NT2/D1 (cell line): ENCODE results near the gene UCP2.

Experiments used
- DNase-seq: peaks from one replicate; pipeline ENCODE4 v3.0.0-alpha.2; 2011; ENCODE audit warnings: low read depth, low spot score
- H3K27me3 ChIP-seq: 2 replicates; pipeline ENCODE4 v1.6.0; 2011; ENCODE audit warnings: mild to moderate bottlenecking; ENCODE audit not compliant: insufficient read length, insufficient read depth
- H3K36me3 ChIP-seq: 2 replicates; pipeline ENCODE4 v1.6.1; 2011; ENCODE audit warnings: mild to moderate bottlenecking, low read length, mixed read lengths; ENCODE audit not compliant: insufficient read depth, insufficient read length
- H3K4me1 ChIP-seq: 2 replicates; pipeline ENCODE4 v1.5.1; 2011; ENCODE audit not compliant: insufficient read depth, insufficient read length
- H3K4me3 ChIP-seq: 2 replicates; pipeline ENCODE4 v1.5.1; 2011; ENCODE audit warnings: low read depth; ENCODE audit not compliant: insufficient read length
- H3K9ac ChIP-seq: 2 replicates; pipeline ENCODE4 v1.6.0; 2011; ENCODE audit warnings: low read depth; ENCODE audit not compliant: insufficient read length
- H3K9me3 ChIP-seq: 2 replicates; pipeline ENCODE4 v1.5.1; 2011; ENCODE audit warnings: mild to moderate bottlenecking, low read length; ENCODE audit not compliant: insufficient read depth
- SUZ12 ChIP-seq: IDR thresholded peaks from 2 replicates; pipeline ENCODE4 v1.6.1; 2011; ENCODE audit not compliant: insufficient read length, insufficient read depth; ENCODE audit errors: extremely low read depth
- YY1 ChIP-seq: IDR thresholded peaks from 2 replicates; pipeline ENCODE4 v1.6.1; 2011; ENCODE audit not compliant: insufficient read length, insufficient read depth
- ZNF274 ChIP-seq: IDR thresholded peaks from 2 replicates; pipeline ENCODE4 v1.6.1; 2011; ENCODE audit warnings: mild to moderate bottlenecking, low read depth, low read length

Gene UCP2

GRCh38 chr11:73983741-73984538, 1.3 kb upstream of the UCP2 start:
- Histone ChIP-seq H3K4me3 (peak overlapping the region; percentile 82), H3K4me1 (peaks cover 14% of the 10 kb centered on the region), H3K9me3 (no peaks in the 10 kb centered on the region), H3K27me3 (no peaks in the 10 kb centered on the region), H3K36me3 (peaks cover 25% of the 10 kb centered on the region), H3K9ac (peak overlapping the region; percentile 74)
- TF ChIP-seq YY1: no peak
- no peak for TF ChIP-seq SUZ12
- no peak for TF ChIP-seq ZNF274
- DNase-seq: no peak

- H3K9ac ChIP-seq: peak overlapping the region; percentile 92
- peaks cover 14% of the 10 kb centered on the region for H3K4me1 ChIP-seq
- peaks cover 33% of the 10 kb centered on the region for H3K36me3 ChIP-seq
- TF ChIP-seq SUZ12 (no peak), YY1 (no peak), ZNF274 (no peak)
- H3K27me3 ChIP-seq: no peaks in the 10 kb centered on the region
- peak overlapping the region; percentile 82 for H3K4me3 ChIP-seq
- peak; percentile 80 for DNase-seq
- H3K9me3 ChIP-seq: no peaks in the 10 kb centered on the region
These were observed 522 bp upstream of the UCP2 start for GRCh38 chr11:73982990-73983740.

GRCh38 chr11:73981051-73981805, 1.4 kb downstream of the UCP2 start:
- Histone ChIP-seq H3K9ac (peak overlapping the region; percentile 85), H3K36me3 (peaks cover 52% of the 10 kb centered on the region), H3K4me1 (peaks cover 14% of the 10 kb centered on the region), H3K4me3 (peak overlapping the region; percentile 65), H3K27me3 (no peaks in the 10 kb centered on the region), H3K9me3 (no peaks in the 10 kb centered on the region)
- TF ChIP-seq YY1 (no peak), ZNF274 (no peak), SUZ12 (no peak)
- DNase-seq: no peak

- peaks cover 61% of the 10 kb centered on the region for H3K36me3 ChIP-seq
These were observed 2.4 kb downstream of the UCP2 start for GRCh38 chr11:73980001-73980961.

GRCh38 chr11:73978576-73979086, 4.0 kb downstream of the UCP2 start:
- no peak overlapping the region for H3K4me3 ChIP-seq
- no peaks in the 10 kb centered on the region for H3K9me3 ChIP-seq
- no peaks in the 10 kb centered on the region for H3K27me3 ChIP-seq
- TF ChIP-seq YY1 (no peak), SUZ12 (no peak), ZNF274 (no peak)
- peaks cover 76% of the 10 kb centered on the region for H3K36me3 ChIP-seq
- H3K4me1 ChIP-seq: peaks cover 14% of the 10 kb centered on the region
- no peak overlapping the region for H3K9ac ChIP-seq
- no peak for DNase-seq

More at GRCh38 chr11:73980001-73980961, 2.4 kb downstream of the UCP2 start:
- no peak for TF ChIP-seq SUZ12
- TF ChIP-seq YY1: no peak
- TF ChIP-seq ZNF274: no peak
- Histone ChIP-seq H3K9ac (no peak overlapping the region), H3K9me3 (no peaks in the 10 kb centered on the region), H3K27me3 (no peaks in the 10 kb centered on the region), H3K4me3 (no peak overlapping the region), H3K4me1 (peaks cover 14% of the 10 kb centered on the region)
- no peak for DNase-seq

GRCh38 chr11:73977856-73978519, 4.7 kb downstream of the UCP2 start:
- no peaks in the 10 kb centered on the region for H3K27me3 ChIP-seq
- H3K4me3 ChIP-seq: no peak overlapping the region
- H3K4me1 ChIP-seq: peaks cover 14% of the 10 kb centered on the region
- no peaks in the 10 kb centered on the region for H3K9me3 ChIP-seq
- no peak for TF ChIP-seq YY1
- no peak for TF ChIP-seq SUZ12
- no peak for TF ChIP-seq ZNF274
- H3K9ac ChIP-seq: no peak overlapping the region
- H3K36me3 ChIP-seq: peaks cover 80% of the 10 kb centered on the region
- no peak for DNase-seq
